Measurements from ENCODE around the gene NOXA1. TPM values are rescaled to one million over a fixed set of nuclear protein-coding genes. Genes with fewer than 3 reads are reported as not detected.

Gene NOXA1
- total and polyA plus RNA-seq, 9 of the 15 experiments (the other 6 are each of a cell fraction or from before 2014, with no cell fraction given) = 0.07 to 1.2 (median 0.20) TPM; not detected in 4

- TF ChIP-seq YY1 (IDR thresholded peaks at IDR 0.05; ENCODE audit: borderline replicate concordance in 1 of 3, control insufficient read depth in 1 of 3, extremely low read depth in 1 of 3, insufficient read depth in 3 of 3, insufficient read length in 1 of 3, insufficient replicate concordance in 2 of 3, low read depth in 1 of 3, low read length in 2 of 3) = no peak
- no peak for TF ChIP-seq SMARCC2 (IDR thresholded peaks at IDR 0.05; ENCODE audit: low read depth)
- no peak for TF ChIP-seq FOXK2 (conservative IDR thresholded peaks at IDR 0.05 in 1 of 2, IDR thresholded peaks at IDR 0.05 in 1 of 2; ENCODE audit: low read depth in 2 of 2)
- TF ChIP-seq IRF9 (tag; IDR thresholded peaks at IDR 0.05) = no peak
- no peak for TF ChIP-seq CREB5 (CRISPR knock-in tag; IDR thresholded peaks at IDR 0.05)
- TF ChIP-seq, protein P1, sequence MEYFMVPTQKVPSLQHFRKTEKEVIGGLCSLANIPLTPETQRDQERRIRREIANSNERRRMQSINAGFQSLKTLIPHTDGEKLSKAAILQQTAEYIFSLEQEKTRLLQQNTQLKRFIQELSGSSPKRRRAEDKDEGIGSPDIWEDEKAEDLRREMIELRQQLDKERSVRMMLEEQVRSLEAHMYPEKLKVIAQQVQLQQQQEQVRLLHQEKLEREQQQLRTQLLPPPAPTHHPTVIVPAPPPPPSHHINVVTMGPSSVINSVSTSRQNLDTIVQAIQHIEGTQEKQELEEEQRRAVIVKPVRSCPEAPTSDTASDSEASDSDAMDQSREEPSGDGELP (CRISPR knock-in tag; IDR thresholded peaks at IDR 0.05; ENCODE audit: borderline replicate concordance) = peak; percentile 50; the same call in 1 of the 2 replicates
- no peak for TF ChIP-seq HNRNPUL1 (IDR thresholded peaks at IDR 0.05; ENCODE audit: low read length)
- peak; percentile 100 for TF ChIP-seq PCBP1 (IDR thresholded peaks at IDR 0.05; ENCODE audit: low read depth, low read length, poor library complexity, severe bottlenecking)
- 0 out of 2 replicates have a peak, but pooled peaks have one; percentile 32 for TF ChIP-seq ZNF589 (CRISPR knock-in tag; IDR thresholded peaks at IDR 0.05; ENCODE audit: low read depth)
- peak; percentile 95 for TF ChIP-seq BHLHE40 (IDR thresholded peaks at IDR 0.05; ENCODE audit: low read length)
- TF ChIP-seq JUN (IDR thresholded peaks at IDR 0.05; ENCODE audit: borderline replicate concordance, low read depth, low read length) = 0 out of 2 replicates have a peak, but pooled peaks have one; percentile 46
- no peak for TF ChIP-seq JUN (CRISPR knock-in tag; IDR thresholded peaks at IDR 0.05; ENCODE audit: borderline replicate concordance)
- TF ChIP-seq, protein P2, sequence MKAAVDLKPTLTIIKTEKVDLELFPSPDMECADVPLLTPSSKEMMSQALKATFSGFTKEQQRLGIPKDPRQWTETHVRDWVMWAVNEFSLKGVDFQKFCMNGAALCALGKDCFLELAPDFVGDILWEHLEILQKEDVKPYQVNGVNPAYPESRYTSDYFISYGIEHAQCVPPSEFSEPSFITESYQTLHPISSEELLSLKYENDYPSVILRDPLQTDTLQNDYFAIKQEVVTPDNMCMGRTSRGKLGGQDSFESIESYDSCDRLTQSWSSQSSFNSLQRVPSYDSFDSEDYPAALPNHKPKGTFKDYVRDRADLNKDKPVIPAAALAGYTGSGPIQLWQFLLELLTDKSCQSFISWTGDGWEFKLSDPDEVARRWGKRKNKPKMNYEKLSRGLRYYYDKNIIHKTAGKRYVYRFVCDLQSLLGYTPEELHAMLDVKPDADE (conservative IDR thresholded peaks at IDR 0.05; ENCODE audit: control insufficient read depth, low read depth, low read length) = peak; percentile 34; the same call in 1 of the 2 replicates
- TF ChIP-seq, protein P3, sequence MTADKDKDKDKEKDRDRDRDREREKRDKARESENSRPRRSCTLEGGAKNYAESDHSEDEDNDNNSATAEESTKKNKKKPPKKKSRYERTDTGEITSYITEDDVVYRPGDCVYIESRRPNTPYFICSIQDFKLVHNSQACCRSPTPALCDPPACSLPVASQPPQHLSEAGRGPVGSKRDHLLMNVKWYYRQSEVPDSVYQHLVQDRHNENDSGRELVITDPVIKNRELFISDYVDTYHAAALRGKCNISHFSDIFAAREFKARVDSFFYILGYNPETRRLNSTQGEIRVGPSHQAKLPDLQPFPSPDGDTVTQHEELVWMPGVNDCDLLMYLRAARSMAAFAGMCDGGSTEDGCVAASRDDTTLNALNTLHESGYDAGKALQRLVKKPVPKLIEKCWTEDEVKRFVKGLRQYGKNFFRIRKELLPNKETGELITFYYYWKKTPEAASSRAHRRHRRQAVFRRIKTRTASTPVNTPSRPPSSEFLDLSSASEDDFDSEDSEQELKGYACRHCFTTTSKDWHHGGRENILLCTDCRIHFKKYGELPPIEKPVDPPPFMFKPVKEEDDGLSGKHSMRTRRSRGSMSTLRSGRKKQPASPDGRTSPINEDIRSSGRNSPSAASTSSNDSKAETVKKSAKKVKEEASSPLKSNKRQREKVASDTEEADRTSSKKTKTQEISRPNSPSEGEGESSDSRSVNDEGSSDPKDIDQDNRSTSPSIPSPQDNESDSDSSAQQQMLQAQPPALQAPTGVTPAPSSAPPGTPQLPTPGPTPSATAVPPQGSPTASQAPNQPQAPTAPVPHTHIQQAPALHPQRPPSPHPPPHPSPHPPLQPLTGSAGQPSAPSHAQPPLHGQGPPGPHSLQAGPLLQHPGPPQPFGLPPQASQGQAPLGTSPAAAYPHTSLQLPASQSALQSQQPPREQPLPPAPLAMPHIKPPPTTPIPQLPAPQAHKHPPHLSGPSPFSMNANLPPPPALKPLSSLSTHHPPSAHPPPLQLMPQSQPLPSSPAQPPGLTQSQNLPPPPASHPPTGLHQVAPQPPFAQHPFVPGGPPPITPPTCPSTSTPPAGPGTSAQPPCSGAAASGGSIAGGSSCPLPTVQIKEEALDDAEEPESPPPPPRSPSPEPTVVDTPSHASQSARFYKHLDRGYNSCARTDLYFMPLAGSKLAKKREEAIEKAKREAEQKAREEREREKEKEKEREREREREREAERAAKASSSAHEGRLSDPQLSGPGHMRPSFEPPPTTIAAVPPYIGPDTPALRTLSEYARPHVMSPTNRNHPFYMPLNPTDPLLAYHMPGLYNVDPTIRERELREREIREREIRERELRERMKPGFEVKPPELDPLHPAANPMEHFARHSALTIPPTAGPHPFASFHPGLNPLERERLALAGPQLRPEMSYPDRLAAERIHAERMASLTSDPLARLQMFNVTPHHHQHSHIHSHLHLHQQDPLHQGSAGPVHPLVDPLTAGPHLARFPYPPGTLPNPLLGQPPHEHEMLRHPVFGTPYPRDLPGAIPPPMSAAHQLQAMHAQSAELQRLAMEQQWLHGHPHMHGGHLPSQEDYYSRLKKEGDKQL (CRISPR knock-in tag; IDR thresholded peaks at IDR 0.05; ENCODE audit: borderline replicate concordance) = no peak
- TF ChIP-seq OTX1 (CRISPR knock-in tag; IDR thresholded peaks at IDR 0.05) = no peak
These were observed 11.4 kb upstream of the NOXA1 start (continued) for GRCh38 chr9:137411645-137412380.
